Lower lobe of right lung (tissue), 2 donors: Measurements from ENCODE around the gene TAF1C. TPM values are rescaled to one million over a fixed set of nuclear protein-coding genes. Genes with fewer than 3 reads are reported as not detected.

Experiments used
- ATAC-seq, 2 donors: fragments of 200-7000 bp; cut with Tn5 transposase; one replicate each; pipeline ENCODE4 v1.9.1; 2020 to 2022; ENCODE audit warnings: mild to moderate bottlenecking in 2 of 2, moderate library complexity in 2 of 2
- DNase-seq: peaks from one replicate; pipeline ENCODE4 v3.0.0-alpha.2; 2020
- H3K27ac ChIP-seq: fragments of 200-600 bp; one replicate; pipeline ENCODE4 v1.8.0; 2022
- H3K27me3 ChIP-seq: fragments of 200-600 bp; one replicate; pipeline ENCODE4 v1.8.0; 2022; ENCODE audit warnings: low read depth
- H3K36me3 ChIP-seq: fragments of 200-600 bp; one replicate; pipeline ENCODE4 v1.8.0; 2022; ENCODE audit warnings: mild to moderate bottlenecking
- H3K4me1 ChIP-seq: fragments of 200-600 bp; one replicate; pipeline ENCODE4 v1.8.0; 2022
- H3K4me3 ChIP-seq: fragments of 200-600 bp; one replicate; pipeline ENCODE4 v1.8.0; 2022; ENCODE audit warnings: mild to moderate bottlenecking
- H3K9me3 ChIP-seq: fragments of 200-600 bp; one replicate; pipeline ENCODE4 v1.8.0; 2022
- intact Hi-C: fragments of 100-400 bp; cut with DNase I; formaldehyde crosslinking; loops from one replicate; pipeline ENCODE4 v1.11.0; 2022
- total RNA-seq: library from RNA; stranded (reverse); fragmentation: NEBNext Ultra II Directional; extraction: Animal tissue kit (Norgen Biotek cat#: 25700); gene quantifications from one replicate; pipeline ENCODE4 v1.2.1, GENCODE V29; 2021
- TF ChIP-seq, protein P1 (sequence below): fragments of 200-600 bp; IDR thresholded peaks from one replicate; pipeline ENCODE4 v1.8.0; 2022; ENCODE audit warnings: antibody characterized with exemption, mild to moderate bottlenecking
- donor health status: DM: no; HTN: yes; CAD: no; lungs with severe emphysema.

Gene TAF1C
- total RNA-seq, 1 donor from 2014 or later, result 60.6 TPM

- Histone ChIP-seq H3K36me3 (no peaks in the 10 kb centered on the region), H3K9me3 (no peaks in the 10 kb centered on the region), H3K27me3 (peaks cover 15% of the 10 kb centered on the region), H3K4me1 (peaks cover 4% of the 10 kb centered on the region), H3K4me3 (no peak overlapping the region), H3K27ac (no peak overlapping the region)
- TF ChIP-seq, protein P1, sequence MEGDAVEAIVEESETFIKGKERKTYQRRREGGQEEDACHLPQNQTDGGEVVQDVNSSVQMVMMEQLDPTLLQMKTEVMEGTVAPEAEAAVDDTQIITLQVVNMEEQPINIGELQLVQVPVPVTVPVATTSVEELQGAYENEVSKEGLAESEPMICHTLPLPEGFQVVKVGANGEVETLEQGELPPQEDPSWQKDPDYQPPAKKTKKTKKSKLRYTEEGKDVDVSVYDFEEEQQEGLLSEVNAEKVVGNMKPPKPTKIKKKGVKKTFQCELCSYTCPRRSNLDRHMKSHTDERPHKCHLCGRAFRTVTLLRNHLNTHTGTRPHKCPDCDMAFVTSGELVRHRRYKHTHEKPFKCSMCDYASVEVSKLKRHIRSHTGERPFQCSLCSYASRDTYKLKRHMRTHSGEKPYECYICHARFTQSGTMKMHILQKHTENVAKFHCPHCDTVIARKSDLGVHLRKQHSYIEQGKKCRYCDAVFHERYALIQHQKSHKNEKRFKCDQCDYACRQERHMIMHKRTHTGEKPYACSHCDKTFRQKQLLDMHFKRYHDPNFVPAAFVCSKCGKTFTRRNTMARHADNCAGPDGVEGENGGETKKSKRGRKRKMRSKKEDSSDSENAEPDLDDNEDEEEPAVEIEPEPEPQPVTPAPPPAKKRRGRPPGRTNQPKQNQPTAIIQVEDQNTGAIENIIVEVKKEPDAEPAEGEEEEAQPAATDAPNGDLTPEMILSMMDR, result no peak
- ATAC-seq (no peak), DNase-seq (no peak)
- intact Hi-C loops, result no loop called here
These were observed 4.6 kb upstream of the TAF1C start for GRCh38 chr16:84191466-84191865.

DNA sequence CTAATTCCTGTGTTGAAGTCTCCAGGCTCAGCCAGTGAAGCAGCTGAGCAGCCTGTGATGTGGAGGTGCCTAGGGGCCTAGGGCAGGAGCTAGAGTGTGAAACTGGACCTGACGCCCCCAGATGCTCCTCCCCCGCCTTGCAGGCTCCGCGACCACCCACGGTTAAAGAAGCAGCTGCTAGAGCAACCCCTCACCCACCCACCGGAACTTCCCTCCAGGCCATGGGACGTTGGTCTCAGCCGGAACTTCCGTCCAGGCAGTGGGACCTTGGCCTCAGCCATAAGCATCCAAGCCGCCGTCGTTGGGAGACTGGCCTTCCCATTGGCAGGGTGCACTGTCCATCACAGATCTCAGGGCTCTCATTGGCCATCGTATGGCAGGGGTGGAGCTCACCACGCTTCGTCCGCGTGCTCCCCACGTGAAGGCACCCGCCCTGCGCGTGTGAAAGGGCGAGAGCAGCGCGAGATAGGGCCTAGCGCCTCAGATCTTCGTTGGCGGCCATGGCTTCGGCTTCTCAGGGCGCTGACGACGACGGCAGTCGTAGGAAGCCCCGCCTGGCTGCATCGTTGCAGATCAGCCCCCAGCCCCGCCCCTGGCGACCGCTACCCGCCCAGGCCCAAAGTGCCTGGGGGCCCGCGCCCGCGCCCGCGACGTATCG, 4.0 kb upstream of the TAF1C start, which contains the start of gene ADAD2:
TSS of gene ADAD2 (plus strand) at position 427 of the 658 bp plus-strand sequence. CDS start at position 501, 74 bp downstream.
- intact Hi-C loops, result no loop called here
- no peak for DNase-seq

GRCh38 chr16:84184775-84185174, 2.1 kb downstream of the TAF1C start:
- Histone ChIP-seq H3K27me3 (no peaks in the 10 kb centered on the region), H3K4me3 (peak overlapping the region; percentile 93), H3K9me3 (no peaks in the 10 kb centered on the region), H3K36me3 (peaks cover 40% of the 10 kb centered on the region), H3K27ac (peak overlapping the region; percentile 85), H3K4me1 (peaks cover 36% of the 10 kb centered on the region)
- intact Hi-C loops, result no loop called here
- DNase-seq (no peak), ATAC-seq (no peak)
- TF ChIP-seq, protein P1, result no peak

More for the DNA sequence above, 4.0 kb upstream of the TAF1C start, which contains the start of gene ADAD2:
- Histone ChIP-seq H3K27me3 (peaks cover 14% of the 10 kb centered on the region), H3K4me3 (no peak within 1 kb of the TSS), H3K4me1 (peaks cover 9% of the 10 kb centered on the region), H3K36me3 (no peaks in the 10 kb centered on the region), H3K27ac (no peak within 1 kb of the TSS), H3K9me3 (no peaks in the 10 kb centered on the region)
- no peak for ATAC-seq
- TF ChIP-seq, protein P1, result no peak

GRCh38 chr16:84183911-84184591, 2.8 kb downstream of the TAF1C start:
- ATAC-seq (peak in 1 of 2 donors; percentile 19), DNase-seq (no peak)
- Histone ChIP-seq H3K9me3 (no peaks in the 10 kb centered on the region), H3K4me3 (no peak overlapping the region), H3K36me3 (peaks cover 48% of the 10 kb centered on the region), H3K27ac (peak overlapping the region; percentile 85), H3K27me3 (no peaks in the 10 kb centered on the region), H3K4me1 (peaks cover 36% of the 10 kb centered on the region)
- intact Hi-C loops, result no loop called here
- TF ChIP-seq, protein P1, result peak; percentile 29

DNA sequence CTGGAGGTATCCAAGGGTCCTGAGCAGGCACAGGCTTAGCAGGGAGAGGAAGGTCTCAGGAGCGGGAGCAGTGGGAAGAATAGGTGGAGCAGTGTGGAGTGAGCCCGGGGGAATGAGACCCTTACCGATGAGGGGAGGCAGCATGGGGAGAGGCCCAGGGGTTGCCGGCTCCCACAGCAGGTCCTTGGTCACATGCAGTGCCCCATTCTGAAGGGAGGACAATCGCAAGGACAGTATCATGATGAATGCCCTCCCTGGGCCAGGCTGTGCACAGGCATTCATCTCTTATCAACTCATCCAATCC, 3.3 kb downstream of the TAF1C start:
- Histone ChIP-seq H3K9me3 (no peaks in the 10 kb centered on the region), H3K27me3 (no peaks in the 10 kb centered on the region), H3K4me1 (peaks cover 36% of the 10 kb centered on the region), H3K27ac (peak overlapping the region; percentile 85), H3K36me3 (peaks cover 53% of the 10 kb centered on the region), H3K4me3 (no peak overlapping the region)
- intact Hi-C loops, result no loop called here
- TF ChIP-seq, protein P1, result no peak
- ATAC-seq, result no peak
- no peak for DNase-seq
